Measurements from ENCODE around the gene SNRPE. TPM values are rescaled to one million over a fixed set of nuclear protein-coding genes. Genes with fewer than 3 reads are reported as not detected.
A peak's percentile ranks its signal among the peaks of the same experiment; 100 is the strongest.

The SNRPE gene
- total and polyA plus RNA-seq, 2 of the 13 experiments (the other 11 are each of a cell fraction or from before 2014, with no cell fraction given): 146 to 281 TPM

- TF ChIP-seq ZNF451 (CRISPR knock-in tag; IDR thresholded peaks at IDR 0.05) (peak; percentile 57; the same call in 1 of the 2 replicates), ZFY (CRISPR knock-in tag; IDR thresholded peaks at IDR 0.05) (peak; percentile 97), RORA (CRISPR knock-in tag; IDR thresholded peaks at IDR 0.05) (no peak), ATF4 (CRISPR knock-in tag; IDR thresholded peaks at IDR 0.05) (peak in 1 of 2 experiments; percentile 61; a peak in 1 of 4 replicates), ZNF605 (CRISPR knock-in tag; IDR thresholded peaks at IDR 0.05) (peak; percentile 90), TARDBP (CRISPR knock-in tag; IDR thresholded peaks at IDR 0.05) (peak; percentile 99), CC2D1A (CRISPR knock-in tag; IDR thresholded peaks at IDR 0.05) (0 out of 2 replicates have a peak, but pooled peaks have one; percentile 54), DBP (CRISPR knock-in tag; IDR thresholded peaks at IDR 0.05; ENCODE audit: not compliant biosample characterization) (peak; percentile 63), ZNF574 (CRISPR knock-in tag; IDR thresholded peaks at IDR 0.05) (peak; percentile 100), ZNF143 (CRISPR knock-in tag; IDR thresholded peaks at IDR 0.05) (peak; percentile 90), ZNF691 (CRISPR knock-in tag; IDR thresholded peaks at IDR 0.05; ENCODE audit: borderline replicate concordance, low read depth) (peak; percentile 96), TFAP4 (IDR thresholded peaks at IDR 0.05; ENCODE audit: borderline replicate concordance, low read depth) (peak; percentile 61), FLYWCH1 (CRISPR knock-in tag; IDR thresholded peaks at IDR 0.05) (0 out of 2 replicates have a peak, but pooled peaks have one; percentile 69), ZNF773 (CRISPR knock-in tag; IDR thresholded peaks at IDR 0.05; ENCODE audit: borderline replicate concordance) (no peak), ZNF792 (CRISPR knock-in tag; IDR thresholded peaks at IDR 0.05) (peak; percentile 77), NFYC (CRISPR knock-in tag; IDR thresholded peaks at IDR 0.05) (no peak; the same call in 1 of the 2 replicates), RERE (CRISPR knock-in tag; IDR thresholded peaks at IDR 0.05; ENCODE audit: low read depth) (0 out of 2 replicates have a peak, but pooled peaks have one; percentile 63)
Observed at GRCh38 chr1:203861379-203862184, at the start of gene SNRPE (continued).

Measured in HepG2 (cell line).